Spleen (tissue), 11 donors: ENCODE data around the gene PACS2. TPM values are rescaled to one million over a fixed set of nuclear protein-coding genes. Genes with fewer than 3 reads are reported as not detected.
A peak's percentile ranks its signal among the peaks of the same experiment; 100 is the strongest.

ENCODE experiments used
- DNase-seq: peaks from one replicate; pipeline ENCODE4 v3.0.0-alpha.2; 2020
- H3K27ac ChIP-seq, 8 donors: fragments of 200-600 bp; sonication (generic) in 7 of 8; 1 replicate in 4 of 8; 2 replicates in 4 of 8; pipeline versions ENCODE4 v1.5.0 to v1.8.0; 2016 to 2021; ENCODE audit warnings: inconsistent platforms in 4 of 8, mild to moderate bottlenecking in 4 of 8, moderate library complexity in 1 of 8
- H3K27me3 ChIP-seq, 7 donors: fragments of 200-600 bp; sonication (generic) in 6 of 7; replicated peaks in 1 of 7; 1 replicate in 4 of 7; 2 replicates in 3 of 7; pipeline versions ENCODE4 v1.5.0 to v1.8.0; 2016 to 2021; ENCODE audit warnings: inconsistent platforms in 3 of 7, mild to moderate bottlenecking in 1 of 7
- H3K36me3 ChIP-seq, 6 donors: fragments of 200-600 bp; sonication (generic) in 5 of 6; 1 replicate in 4 of 6; 2 replicates in 2 of 6; pipeline versions ENCODE4 v1.5.0 to v1.8.0; 2016 to 2021; ENCODE audit warnings: inconsistent platforms in 2 of 6
- H3K4me1 ChIP-seq, 6 donors: fragments of 200-600 bp; sonication (generic) in 5 of 6; 1 replicate in 3 of 6; 2 replicates in 3 of 6; pipeline versions ENCODE4 v1.5.0 to v1.8.0; 2016 to 2021; ENCODE audit warnings: inconsistent platforms in 3 of 6
- H3K4me3 ChIP-seq, 8 donors: fragments of 200-600 bp; sonication (generic) in 7 of 8; 1 replicate in 4 of 8; 2 replicates in 4 of 8; pipeline versions ENCODE4 v1.5.0 to v1.8.0; 2016 to 2021; ENCODE audit warnings: inconsistent platforms in 4 of 8, mild to moderate bottlenecking in 4 of 8, moderate library complexity in 2 of 8
- H3K9me3 ChIP-seq, 8 donors: fragments of 200-600 bp; sonication (generic) in 7 of 8; 1 replicate in 4 of 8; 2 replicates in 4 of 8; pipeline versions ENCODE4 v1.5.0 to v1.8.0; 2016 to 2021; ENCODE audit warnings: inconsistent platforms in 4 of 8
- CTCF ChIP-seq, 11 experiments: fragments of 200-600 bp in 7 of 11; fragments of 450-650 bp in 4 of 11; sonication (generic) in 4 of 11; IDR thresholded peaks in 8 of 11; conservative IDR thresholded peaks in 3 of 11; 1 replicate in 7 of 11; 2 replicates in 4 of 11; pipeline versions ENCODE4 v1.4.0 to v1.8.0; 2016 to 2021; ENCODE audit warnings: antibody characterized with exemption in 11 of 11, inconsistent platforms in 4 of 11, mild to moderate bottlenecking in 1 of 11
- POLR2A ChIP-seq, 3 donors: fragments of 450-650 bp; IDR thresholded peaks; one replicate each; pipeline ENCODE4 v1.5.1; 2017; ENCODE audit warnings: antibody characterized with exemption in 3 of 3, mild to moderate bottlenecking in 1 of 3
- POLR2AphosphoS5 ChIP-seq, 3 donors: sonication (generic); formaldehyde crosslinking; IDR thresholded peaks; one replicate each; pipeline ENCODE4 v1.5.1; 2017; ENCODE audit warnings: antibody characterized with exemption in 3 of 3
- WGBS, 5 donors: extraction: QIAGEN DNeasy Blood & Tissue Kit in 3 of 5; methylation state at CpG; one replicate each; pipeline versions ENCODE4 v1.1.5 to v1.1.7; 2013 to 2018; 5-methylcytosine and 5-hydroxymethylcytosine counted together
- intact Hi-C: fragments of 100-400 bp; cut with DNase I; formaldehyde crosslinking; loops from one replicate; pipeline ENCODE4 v1.15.0; 2023; ENCODE audit warnings: low total_unique reads
- polyA plus RNA-seq, 3 donors: library from polyadenylated mRNA; stranded (reverse); fragments of 200-250 nt; gene quantifications; one replicate each; pipeline ENCODE4 v1.2.1, GENCODE V29; 2013
- total RNA-seq, 7 donors: library from RNA; depleted of rRNA in 3 of 7; stranded (reverse); fragments of >200 nt in 3 of 7; fragmentation: NEBNext Ultra II Directional in 4 of 7; extraction: Animal tissue kit (Norgen Biotek cat#: 25700) in 4 of 7; gene quantifications; one replicate each; pipeline versions ENCODE4 v1.1.0 to v1.2.1, GENCODE V29; 2016 to 2021
- donor health status: healthy with polysubstance abuse.
- donor health status: DM: no; HTN: no; CAD: no; lungs with moderate emphysema.
- donor health status: DM: no; HTN: no; CAD: no.
- donor health status: Bipolar disorder and iron deficiency.
- donor health status: healthy.
- donor health status: DM: no; HTN: no; CAD: no.
- donor health status: DM: yes; HTN: yes; CAD: no.

PACS2 gene
- total and polyA plus RNA-seq, 10 donors = 32.2 to 148 (median 98.7) TPM

- Histone ChIP-seq H3K4me1 (peaks cover 10 to 55% (median 32%) of the 10 kb centered on the region in 6 donors), H3K27me3 (no peaks in the 10 kb centered on the region), H3K36me3 (peaks cover 0 to 22% (median 9%) of the 10 kb centered on the region in 6 donors), H3K9me3 (peaks cover 0 to 23% (median 11%) of the 10 kb centered on the region in 8 donors), H3K27ac (no peak overlapping the region), H3K4me3 (peak overlapping the region in 1 of 8 donors; percentile 79)
- TF ChIP-seq CTCF (IDR thresholded peaks at IDR 0.05 in 8 of 11, conservative IDR thresholded peaks at IDR 0.05 in 3 of 11) (no peak), POLR2AphosphoS5 (IDR thresholded peaks at IDR 0.05) (no peak), POLR2A (IDR thresholded peaks at IDR 0.05) (no peak)
- intact Hi-C loops = no loop called here
- WGBS, 5 donors = 92 to 97% (median 94%) methylated on average over 6 to 9 of the region's 9 CpGs
- no peak for DNase-seq
Observed at GRCh38 chr14:105400016-105400415, 85.5 kb downstream of the PACS2 start.

DNA sequence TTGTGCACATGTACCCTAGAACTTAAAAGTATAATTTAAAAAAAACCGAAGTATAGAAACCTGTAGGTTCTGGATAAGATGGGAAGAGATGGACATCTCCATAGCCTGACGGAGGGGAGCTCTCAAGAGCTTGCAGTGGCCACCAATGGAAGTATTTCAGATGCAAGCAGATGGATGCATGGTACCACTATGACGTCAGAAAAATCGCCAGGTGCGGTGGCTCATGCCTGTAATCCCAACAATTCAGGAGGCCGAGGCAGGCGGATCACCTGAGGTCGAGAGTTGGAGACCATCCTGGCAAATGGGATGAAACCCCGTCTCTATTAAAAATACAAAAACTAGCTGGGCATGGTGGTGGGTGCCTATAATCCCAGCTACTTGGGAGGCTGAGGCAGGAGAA, 87.2 kb downstream of the PACS2 start:
- H3K27ac ChIP-seq = no peak overlapping the region
- no peak for TF ChIP-seq POLR2AphosphoS5 (IDR thresholded peaks at IDR 0.05)
- no peak for TF ChIP-seq CTCF (IDR thresholded peaks at IDR 0.05 in 8 of 11, conservative IDR thresholded peaks at IDR 0.05 in 3 of 11)
- no peak for TF ChIP-seq POLR2A (IDR thresholded peaks at IDR 0.05)
- WGBS, 5 donors = 94 to 98% (median 97%) methylated on average over 9 of the region's 9 CpGs
- H3K9me3 ChIP-seq = peaks cover 0 to 23% (median 11%) of the 10 kb centered on the region in 8 donors
- peaks cover 10 to 44% (median 31%) of the 10 kb centered on the region in 6 donors for H3K4me1 ChIP-seq
- H3K4me3 ChIP-seq = no peak overlapping the region
- intact Hi-C loops = no loop called here
- DNase-seq = no peak
- peaks cover 0 to 22% (median 9%) of the 10 kb centered on the region in 6 donors for H3K36me3 ChIP-seq
- no peaks in the 10 kb centered on the region for H3K27me3 ChIP-seq

DNA sequence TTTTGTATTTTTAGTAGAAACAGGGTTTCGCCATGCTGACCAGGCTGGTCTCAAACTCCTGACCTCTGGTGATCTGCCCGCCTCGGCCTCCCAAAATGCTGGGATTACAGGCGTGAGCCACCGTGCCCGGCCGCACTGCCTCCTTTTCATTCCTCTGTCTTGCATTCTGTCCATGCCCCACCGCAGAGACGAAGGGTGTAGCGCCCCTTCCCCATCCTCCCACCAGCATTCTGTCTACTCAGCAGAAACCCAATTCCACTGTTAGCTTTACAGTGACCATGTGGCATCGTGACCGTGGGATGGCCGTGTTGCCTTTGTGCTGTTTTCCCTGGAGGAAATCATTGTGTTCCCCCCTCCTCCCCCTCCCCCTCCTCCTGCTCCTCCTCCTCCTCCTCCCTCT, 94.0 kb downstream of the PACS2 start:
- no peak for TF ChIP-seq POLR2A (IDR thresholded peaks at IDR 0.05)
- no peak for TF ChIP-seq POLR2AphosphoS5 (IDR thresholded peaks at IDR 0.05)
- TF ChIP-seq CTCF (IDR thresholded peaks at IDR 0.05 in 8 of 11, conservative IDR thresholded peaks at IDR 0.05 in 3 of 11) = no peak
- H3K9me3 ChIP-seq = peaks cover 0 to 12% (median 0%) of the 10 kb centered on the region in 8 donors
- WGBS, 5 donors = 88 to 94% (median 89%) methylated on average over 13 of the region's 13 CpGs
- no peak overlapping the region for H3K27ac ChIP-seq
- intact Hi-C loops = no loop called here
- DNase-seq = no peak
- no peaks in the 10 kb centered on the region for H3K36me3 ChIP-seq
- H3K27me3 ChIP-seq = peaks cover 0 to 36% (median 19%) of the 10 kb centered on the region in 7 donors
- no peak overlapping the region for H3K4me3 ChIP-seq
- H3K4me1 ChIP-seq = peaks cover 3 to 41% (median 16%) of the 10 kb centered on the region in 6 donors

DNA sequence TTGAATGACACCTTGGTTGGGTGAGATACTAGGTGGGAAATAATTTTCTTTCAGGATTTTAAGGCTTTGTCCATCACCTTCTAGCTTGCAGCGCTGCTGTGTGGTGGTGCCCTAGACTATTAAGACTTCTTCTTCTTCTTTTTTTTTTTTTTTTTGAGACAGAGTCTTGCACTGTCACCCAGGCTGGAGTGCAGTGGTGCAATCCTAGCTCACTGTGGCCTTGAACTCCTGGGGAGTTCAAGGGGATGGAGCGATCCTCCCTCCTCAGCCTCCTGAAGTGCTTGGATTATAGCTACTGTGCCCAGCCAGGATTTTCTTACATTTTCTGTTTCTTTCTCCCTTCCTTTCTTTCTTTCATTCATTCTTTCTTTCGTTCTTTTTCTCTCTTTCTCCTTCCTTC, 94.8 kb downstream of the PACS2 start:
- peaks cover 0 to 12% (median 0%) of the 10 kb centered on the region in 8 donors for H3K9me3 ChIP-seq
- H3K36me3 ChIP-seq = no peaks in the 10 kb centered on the region
- 65 to 84% (median 76%) methylated on average over 3 of the region's 3 CpGs for WGBS, 5 donors
- H3K27ac ChIP-seq = no peak overlapping the region
- DNase-seq = no peak
- H3K27me3 ChIP-seq = peaks cover 0 to 42% (median 20%) of the 10 kb centered on the region in 7 donors
- peaks cover 3 to 38% (median 17%) of the 10 kb centered on the region in 6 donors for H3K4me1 ChIP-seq
- TF ChIP-seq POLR2AphosphoS5 (IDR thresholded peaks at IDR 0.05) = no peak
- TF ChIP-seq CTCF (IDR thresholded peaks at IDR 0.05 in 8 of 11, conservative IDR thresholded peaks at IDR 0.05 in 3 of 11) = no peak
- no peak for TF ChIP-seq POLR2A (IDR thresholded peaks at IDR 0.05)
- H3K4me3 ChIP-seq = no peak overlapping the region
- intact Hi-C loops = no loop called here
